RWPE2 (cell line): ENCODE results near the gene HSD17B1.
"Not testable (repeated sequence)": the region's sequence is repeated elsewhere in the genome, so short reads cannot be mapped to it uniquely, and the experiment has no call there.

ENCODE experiments used
- ATAC-seq: fragments of 200-7000 bp; cut with Tn5 transposase; 3 replicates; pipeline ENCODE4 v1.9.1; 2021; ENCODE audit warnings: low read depth
- DNase-seq: peaks from one replicate; pipeline ENCODE4 v3.0.0-alpha.2; 2020; ENCODE audit warnings: low spot score
- H3K27ac ChIP-seq: fragments of 450-650 bp; 2 replicates; pipeline ENCODE4 v1.5.1; 2017; ENCODE audit warnings: mild to moderate bottlenecking; ENCODE audit not compliant: poor library complexity, severe bottlenecking
- H3K27me3 ChIP-seq: fragments of 250-450 bp; sonication (Bioruptor Pico); 2 replicates; pipeline ENCODE4 v1.5.1; 2021; ENCODE audit warnings: mild to moderate bottlenecking, moderate library complexity; ENCODE audit not compliant: insufficient read depth, poor library complexity, severe bottlenecking
- H3K36me3 ChIP-seq: fragments of 250-450 bp; sonication (Bioruptor Pico); 2 replicates; pipeline ENCODE4 v1.5.1; 2020; ENCODE audit warnings: low read depth, mild to moderate bottlenecking, moderate library complexity
- H3K4me1 ChIP-seq: fragments of 250-450 bp; sonication (Bioruptor Pico); 2 replicates; pipeline ENCODE4 v1.5.1; 2021; ENCODE audit warnings: mild to moderate bottlenecking, moderate library complexity; ENCODE audit not compliant: insufficient read depth, poor library complexity, severe bottlenecking
- H3K4me3 ChIP-seq: fragments of 250-450 bp; sonication (Bioruptor Pico); 2 replicates; pipeline ENCODE4 v1.5.1; 2021; ENCODE audit warnings: mild to moderate bottlenecking, moderate library complexity; ENCODE audit not compliant: severe bottlenecking
- H3K9me3 ChIP-seq: fragments of 250-450 bp; sonication (Bioruptor Pico); 2 replicates; pipeline ENCODE4 v1.5.1; 2021; ENCODE audit warnings: mild to moderate bottlenecking, moderate library complexity; ENCODE audit not compliant: severe bottlenecking
- TF ChIP-seq, protein P1 (sequence below): fragments of 450-650 bp; IDR thresholded peaks from one replicate; pipeline ENCODE4 v1.5.1; 2017; ENCODE audit warnings: mild to moderate bottlenecking, moderate library complexity; ENCODE audit not compliant: poor library complexity, severe bottlenecking

Gene HSD17B1

DNA sequence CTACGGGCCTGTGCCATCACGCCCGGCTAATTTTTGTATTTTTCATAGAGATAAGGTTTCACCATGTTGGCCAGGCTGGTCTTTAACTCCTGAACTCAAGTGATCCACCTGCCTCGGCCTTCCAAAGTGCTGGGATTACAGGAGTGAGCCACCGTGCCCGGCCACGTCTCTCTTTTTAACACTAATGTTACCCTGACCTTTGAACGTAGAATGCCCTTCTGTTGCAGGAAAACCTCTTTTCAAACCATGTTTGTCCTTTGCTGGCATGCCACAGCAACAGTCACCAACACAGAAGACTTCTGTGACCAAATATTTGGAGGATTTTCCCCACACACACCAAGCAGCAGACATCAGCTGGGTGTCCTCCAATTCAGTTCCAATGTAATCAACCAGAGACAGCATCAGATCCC is 7.8 kb upstream of the HSD17B1 start:
- ATAC-seq (no peak), DNase-seq (no peak)
- Histone ChIP-seq H3K9me3 (no peaks in the 10 kb centered on the region), H3K4me1 (peaks cover 6% of the 10 kb centered on the region), H3K4me3 (no peak overlapping the region), H3K36me3 (peaks cover 4% of the 10 kb centered on the region; the same call in 1 of the 2 replicates), H3K27ac (no peak overlapping the region), H3K27me3 (no peaks in the 10 kb centered on the region)
- TF ChIP-seq, protein P1, sequence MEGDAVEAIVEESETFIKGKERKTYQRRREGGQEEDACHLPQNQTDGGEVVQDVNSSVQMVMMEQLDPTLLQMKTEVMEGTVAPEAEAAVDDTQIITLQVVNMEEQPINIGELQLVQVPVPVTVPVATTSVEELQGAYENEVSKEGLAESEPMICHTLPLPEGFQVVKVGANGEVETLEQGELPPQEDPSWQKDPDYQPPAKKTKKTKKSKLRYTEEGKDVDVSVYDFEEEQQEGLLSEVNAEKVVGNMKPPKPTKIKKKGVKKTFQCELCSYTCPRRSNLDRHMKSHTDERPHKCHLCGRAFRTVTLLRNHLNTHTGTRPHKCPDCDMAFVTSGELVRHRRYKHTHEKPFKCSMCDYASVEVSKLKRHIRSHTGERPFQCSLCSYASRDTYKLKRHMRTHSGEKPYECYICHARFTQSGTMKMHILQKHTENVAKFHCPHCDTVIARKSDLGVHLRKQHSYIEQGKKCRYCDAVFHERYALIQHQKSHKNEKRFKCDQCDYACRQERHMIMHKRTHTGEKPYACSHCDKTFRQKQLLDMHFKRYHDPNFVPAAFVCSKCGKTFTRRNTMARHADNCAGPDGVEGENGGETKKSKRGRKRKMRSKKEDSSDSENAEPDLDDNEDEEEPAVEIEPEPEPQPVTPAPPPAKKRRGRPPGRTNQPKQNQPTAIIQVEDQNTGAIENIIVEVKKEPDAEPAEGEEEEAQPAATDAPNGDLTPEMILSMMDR: no peak

DNA sequence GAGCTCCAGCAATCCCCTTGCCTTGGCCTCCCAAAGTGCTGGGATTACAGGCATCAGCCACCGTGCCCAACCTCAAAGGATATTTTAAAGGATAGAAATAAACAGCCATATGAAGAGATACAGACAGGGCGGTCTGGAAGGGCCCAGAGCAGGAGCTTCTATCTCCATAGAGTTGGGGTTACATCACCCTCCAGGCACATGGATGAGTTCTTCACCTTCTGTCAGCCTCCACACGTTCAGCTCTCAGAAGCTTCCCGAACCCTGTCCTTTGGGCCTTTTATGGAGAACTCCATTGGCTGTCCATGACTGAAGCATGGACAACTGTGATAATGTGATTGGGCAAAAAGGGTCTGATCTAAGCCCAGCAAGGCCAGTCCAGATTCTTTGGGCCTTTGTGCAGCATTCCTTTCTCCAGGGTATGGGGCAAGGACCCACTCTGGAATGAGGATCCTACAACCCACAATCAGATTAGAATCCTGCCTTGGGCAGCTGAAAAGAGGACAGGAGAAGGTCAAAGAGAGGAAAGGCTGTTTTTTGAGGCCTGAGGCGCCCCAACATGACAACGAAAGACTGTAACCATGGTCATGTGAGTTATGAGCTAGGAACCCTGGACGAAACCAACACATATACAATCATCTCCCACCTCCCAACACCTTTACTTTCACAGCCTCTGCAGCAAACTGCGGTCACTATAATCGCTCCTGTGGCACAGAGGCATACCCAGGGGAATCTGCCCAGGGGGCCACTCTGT is 6.8 kb upstream of the HSD17B1 start:
- not testable (repeated sequence) for H3K9me3 ChIP-seq, DNase-seq, H3K4me3 ChIP-seq, H3K4me1 ChIP-seq, H3K36me3 ChIP-seq, H3K27me3 ChIP-seq, ATAC-seq, H3K27ac ChIP-seq

DNA sequence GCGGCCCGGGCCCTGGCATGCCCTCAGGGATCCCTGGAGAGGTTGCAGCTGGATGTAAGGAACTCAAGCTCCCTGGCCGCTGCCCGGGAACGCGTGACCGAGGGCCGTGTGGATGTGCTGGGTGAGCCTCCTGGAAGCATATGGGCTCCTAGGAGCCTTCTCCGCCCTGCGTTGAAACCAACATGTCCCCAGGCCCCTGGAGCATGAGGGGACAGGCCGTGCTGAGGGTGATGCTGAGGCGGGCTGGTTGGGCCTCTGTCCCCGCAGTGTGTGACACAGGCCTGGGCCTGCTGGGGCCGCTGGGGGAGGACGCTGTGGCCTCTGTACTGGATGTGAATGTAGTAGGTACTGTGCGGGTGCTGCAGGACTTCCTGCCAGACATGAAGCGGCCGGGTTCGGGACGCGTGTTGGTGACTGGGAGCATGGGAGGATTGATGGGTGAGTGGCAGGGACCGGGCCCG is 5.7 kb upstream of the HSD17B1 start:
- Histone ChIP-seq H3K36me3 (peaks cover 4% of the 10 kb centered on the region; the same call in 1 of the 2 replicates), H3K27ac (no peak overlapping the region), H3K9me3 (no peaks in the 10 kb centered on the region), H3K4me1 (no peaks in the 10 kb centered on the region), H3K27me3 (no peaks in the 10 kb centered on the region), H3K4me3 (no peak overlapping the region)
- DNase-seq (no peak), ATAC-seq (no peak)
- TF ChIP-seq, protein P1: no peak

DNA sequence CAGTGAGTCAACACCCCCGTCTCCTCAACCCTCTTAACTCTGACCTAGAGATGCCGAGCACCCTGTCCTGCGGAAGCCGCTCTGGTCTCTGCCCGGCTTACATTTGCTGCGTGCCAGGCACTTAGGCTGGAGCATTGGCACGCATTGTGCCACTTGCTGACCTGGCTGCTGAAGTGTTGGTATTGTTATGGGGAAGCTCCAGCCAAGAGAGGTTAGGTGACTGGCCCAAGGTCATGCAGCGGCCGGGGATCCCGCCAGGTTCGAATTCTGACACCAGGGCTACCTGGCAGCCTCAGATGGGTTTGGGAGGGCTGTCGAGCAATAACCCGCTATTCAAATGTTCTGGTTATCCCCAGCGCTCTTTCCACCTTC is 5.0 kb upstream of the HSD17B1 start:
- Histone ChIP-seq H3K27ac (no peak overlapping the region), H3K4me3 (no peak overlapping the region), H3K4me1 (no peaks in the 10 kb centered on the region), H3K36me3 (no peaks in the 10 kb centered on the region), H3K9me3 (no peaks in the 10 kb centered on the region), H3K27me3 (no peaks in the 10 kb centered on the region)
- ATAC-seq: no peak
- TF ChIP-seq, protein P1: no peak
- no peak for DNase-seq

DNA sequence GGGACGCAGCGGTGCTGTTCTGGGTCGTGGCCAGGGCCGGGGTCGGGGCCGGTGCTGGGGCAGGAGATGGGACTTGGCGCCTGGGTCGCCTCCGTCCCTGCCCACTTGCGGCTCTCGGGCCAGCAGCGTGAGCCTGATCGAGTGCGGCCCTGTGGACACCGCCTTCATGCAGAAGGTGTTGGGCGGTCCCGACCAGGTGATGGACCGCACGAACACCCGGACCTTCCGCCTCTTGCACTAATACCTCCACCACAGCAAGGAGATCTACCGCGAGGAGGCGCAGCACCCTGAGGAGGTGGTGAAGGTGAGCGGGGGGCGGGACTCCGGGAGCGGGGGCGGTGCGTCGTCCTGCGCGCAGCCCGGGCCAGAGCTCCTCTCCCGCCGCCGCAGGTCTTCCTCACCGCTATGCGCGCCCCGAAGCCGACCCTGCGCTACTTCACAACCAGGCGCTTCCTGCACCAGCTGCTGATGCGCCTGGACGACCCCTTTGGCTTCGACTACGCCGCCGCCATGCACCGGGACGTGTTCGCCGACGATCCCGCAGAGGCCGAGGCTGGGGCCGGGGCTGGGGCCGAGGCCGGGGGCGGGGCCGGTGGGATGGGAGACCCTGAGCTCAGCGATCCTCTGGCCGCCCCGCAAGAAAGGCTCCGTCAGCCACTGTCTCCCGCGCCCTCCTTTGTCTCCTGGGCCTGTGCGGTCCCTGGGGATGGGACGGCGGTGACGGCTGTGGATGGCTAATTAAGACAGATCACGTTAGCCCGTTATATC is 4.5 kb upstream of the HSD17B1 start:
- H3K36me3 ChIP-seq: no peaks in the 10 kb centered on the region
- ATAC-seq (peak; percentile 86), DNase-seq (peak; percentile 89)
- H3K27ac ChIP-seq: no peak overlapping the region
- H3K27me3 ChIP-seq: no peaks in the 10 kb centered on the region
- TF ChIP-seq, protein P1: peak; percentile 79
- H3K4me3 ChIP-seq: peak overlapping the region; percentile 27
- H3K9me3 ChIP-seq: no peaks in the 10 kb centered on the region
- H3K4me1 ChIP-seq: no peaks in the 10 kb centered on the region
